Measurements from ENCODE around the gene EPHA3. TPM values are rescaled to one million over a fixed set of nuclear protein-coding genes. Genes with fewer than 3 reads are reported as not detected.

Gene EPHA3
- total and polyA plus RNA-seq, 7 donors = under 0.01 to 23.5 (median 13.3) TPM; not detected in 1

DNA sequence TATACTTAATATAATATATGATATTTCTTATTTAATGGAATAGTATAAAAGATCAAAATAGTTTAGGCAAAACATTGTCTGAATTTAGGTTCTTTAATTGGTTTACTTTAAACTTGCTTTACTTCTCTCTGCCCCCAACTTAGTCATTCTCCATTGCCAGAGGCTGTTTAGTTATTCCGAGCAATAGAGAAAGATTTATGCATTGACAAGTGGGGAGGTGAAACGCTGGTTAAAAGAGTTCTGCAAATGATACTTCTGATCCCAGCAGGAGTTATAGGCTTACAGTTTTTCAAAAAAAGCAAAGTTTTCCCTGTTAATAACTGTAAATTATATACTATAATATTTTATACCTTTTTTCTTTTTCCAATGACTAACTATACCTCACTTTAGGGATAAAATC is 145.4 kb downstream of the EPHA3 start:
- no peaks in the 10 kb centered on the region for H3K9me3 ChIP-seq
- no peaks in the 10 kb centered on the region for H3K27me3 ChIP-seq
- H3K4me1 ChIP-seq = peaks cover 0 to 5% (median 0%) of the 10 kb centered on the region in 4 donors
- WGBS, 2 donors = 38 to 41% methylated on average over 2 of the region's 2 CpGs
- no peak for DNase-seq
- H3K36me3 ChIP-seq = no peaks in the 10 kb centered on the region
- H3K4me3 ChIP-seq = no peak overlapping the region
- H3K27ac ChIP-seq = no peak overlapping the region
- intact Hi-C loops (cut with DNase I) = no loop called here
- TF ChIP-seq, protein P1, sequence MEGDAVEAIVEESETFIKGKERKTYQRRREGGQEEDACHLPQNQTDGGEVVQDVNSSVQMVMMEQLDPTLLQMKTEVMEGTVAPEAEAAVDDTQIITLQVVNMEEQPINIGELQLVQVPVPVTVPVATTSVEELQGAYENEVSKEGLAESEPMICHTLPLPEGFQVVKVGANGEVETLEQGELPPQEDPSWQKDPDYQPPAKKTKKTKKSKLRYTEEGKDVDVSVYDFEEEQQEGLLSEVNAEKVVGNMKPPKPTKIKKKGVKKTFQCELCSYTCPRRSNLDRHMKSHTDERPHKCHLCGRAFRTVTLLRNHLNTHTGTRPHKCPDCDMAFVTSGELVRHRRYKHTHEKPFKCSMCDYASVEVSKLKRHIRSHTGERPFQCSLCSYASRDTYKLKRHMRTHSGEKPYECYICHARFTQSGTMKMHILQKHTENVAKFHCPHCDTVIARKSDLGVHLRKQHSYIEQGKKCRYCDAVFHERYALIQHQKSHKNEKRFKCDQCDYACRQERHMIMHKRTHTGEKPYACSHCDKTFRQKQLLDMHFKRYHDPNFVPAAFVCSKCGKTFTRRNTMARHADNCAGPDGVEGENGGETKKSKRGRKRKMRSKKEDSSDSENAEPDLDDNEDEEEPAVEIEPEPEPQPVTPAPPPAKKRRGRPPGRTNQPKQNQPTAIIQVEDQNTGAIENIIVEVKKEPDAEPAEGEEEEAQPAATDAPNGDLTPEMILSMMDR (IDR thresholded peaks at IDR 0.05) = no peak
- no peak for TF ChIP-seq POLR2A (IDR thresholded peaks at IDR 0.05)
- no peak for TF ChIP-seq EP300 (IDR thresholded peaks at IDR 0.05)
- TF ChIP-seq POLR2AphosphoS5 (IDR thresholded peaks at IDR 0.05) = no peak

DNA sequence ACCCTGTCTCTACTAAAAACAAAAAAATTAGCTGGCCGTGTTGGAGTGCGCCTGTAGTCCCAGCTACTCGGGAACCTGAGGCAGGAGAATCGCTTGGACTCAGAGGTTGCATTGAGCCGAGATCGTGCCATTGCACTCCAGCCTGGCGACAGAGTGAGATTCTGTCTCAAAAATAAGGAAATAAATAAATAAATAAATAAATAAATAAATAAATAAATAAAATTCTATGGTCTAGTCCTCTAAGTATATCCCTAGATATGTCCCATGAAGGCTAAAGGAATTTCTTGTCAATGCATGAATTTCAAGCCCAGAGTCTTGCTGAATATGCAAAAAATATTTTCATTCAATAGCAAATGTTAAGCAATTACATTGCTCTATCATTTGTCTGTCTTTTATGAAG is 149.0 kb downstream of the EPHA3 start:
- no peaks in the 10 kb centered on the region for H3K27me3 ChIP-seq

DNA sequence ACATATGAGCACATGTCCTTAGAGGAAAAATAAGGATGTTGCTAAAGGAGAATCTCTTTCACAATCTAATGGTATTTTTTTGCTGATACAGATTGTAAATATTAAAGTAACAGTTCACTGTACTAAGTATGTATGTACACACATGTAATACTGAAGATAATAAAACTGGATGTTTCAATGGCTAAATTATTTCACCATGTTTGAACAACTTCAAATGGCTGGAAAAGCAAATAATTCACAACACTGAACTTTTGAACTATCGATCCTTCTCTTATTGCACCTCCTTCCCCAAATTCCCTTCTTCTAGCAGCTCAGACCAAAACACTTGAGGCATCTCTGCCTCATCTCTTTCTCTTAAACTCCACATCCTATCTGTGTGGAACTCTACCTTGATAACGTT is 149.5 kb downstream of the EPHA3 start:
- TF ChIP-seq EP300 (IDR thresholded peaks at IDR 0.05) (no peak), POLR2A (IDR thresholded peaks at IDR 0.05) (no peak)
- TF ChIP-seq, protein P1 (IDR thresholded peaks at IDR 0.05) = no peak
- 29 to 73% methylated on average over 2 of the region's 2 CpGs for WGBS, 2 donors
- no peaks in the 10 kb centered on the region for H3K27me3 ChIP-seq
- no peaks in the 10 kb centered on the region for H3K36me3 ChIP-seq
- DNase-seq = no peak
- peaks cover 0 to 5% (median 0%) of the 10 kb centered on the region in 4 donors for H3K4me1 ChIP-seq
- intact Hi-C loops (cut with DNase I) = no loop called here
- H3K27ac ChIP-seq = no peak overlapping the region
- no peaks in the 10 kb centered on the region for H3K9me3 ChIP-seq
- no peak overlapping the region for H3K4me3 ChIP-seq

More for the DNA sequence above, 149.0 kb downstream of the EPHA3 start:
- TF ChIP-seq POLR2A (IDR thresholded peaks at IDR 0.05) (no peak), POLR2AphosphoS5 (IDR thresholded peaks at IDR 0.05) (no peak), EP300 (IDR thresholded peaks at IDR 0.05) (no peak)
- TF ChIP-seq, protein P1 (IDR thresholded peaks at IDR 0.05) = no peak
- intact Hi-C loops (cut with DNase I) = no loop called here
- H3K4me3 ChIP-seq = no peak overlapping the region
- H3K27ac ChIP-seq = no peak overlapping the region
- peaks cover 0 to 5% (median 0%) of the 10 kb centered on the region in 4 donors for H3K4me1 ChIP-seq
- no peak for DNase-seq
- H3K9me3 ChIP-seq = no peaks in the 10 kb centered on the region
- no peaks in the 10 kb centered on the region for H3K36me3 ChIP-seq
- 89 to 90% methylated on average over 7 of the region's 7 CpGs for WGBS, 2 donors

DNA sequence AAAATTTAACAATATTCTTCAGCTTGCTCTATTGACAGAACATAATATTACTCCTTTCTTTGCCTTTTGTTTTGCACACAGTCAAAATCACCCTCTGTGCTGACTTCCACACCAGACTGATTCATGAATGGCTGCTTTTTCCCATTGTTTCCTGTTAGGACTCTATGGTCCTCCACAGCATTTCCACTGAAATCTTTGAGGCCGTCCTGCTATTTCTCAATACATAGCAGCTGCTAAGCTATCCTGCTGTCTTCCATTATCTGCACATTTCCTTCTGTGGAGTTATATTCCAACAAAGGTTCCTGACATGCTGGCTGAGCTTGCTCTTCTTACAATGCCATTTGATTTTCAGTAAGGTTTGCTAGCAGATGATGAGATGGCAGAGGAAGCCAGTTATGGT is 153.3 kb downstream of the EPHA3 start:
- Histone ChIP-seq H3K27ac (no peak overlapping the region), H3K4me3 (no peak overlapping the region), H3K36me3 (no peaks in the 10 kb centered on the region), H3K4me1 (no peaks in the 10 kb centered on the region), H3K27me3 (no peaks in the 10 kb centered on the region), H3K9me3 (no peaks in the 10 kb centered on the region)
- DNase-seq = no peak
- TF ChIP-seq, protein P1 (IDR thresholded peaks at IDR 0.05) = no peak
- WGBS, 2 donors = 74 to 78% methylated on average over 1 of the region's 1 CpG
- intact Hi-C loops (cut with DNase I) = no loop called here

DNA sequence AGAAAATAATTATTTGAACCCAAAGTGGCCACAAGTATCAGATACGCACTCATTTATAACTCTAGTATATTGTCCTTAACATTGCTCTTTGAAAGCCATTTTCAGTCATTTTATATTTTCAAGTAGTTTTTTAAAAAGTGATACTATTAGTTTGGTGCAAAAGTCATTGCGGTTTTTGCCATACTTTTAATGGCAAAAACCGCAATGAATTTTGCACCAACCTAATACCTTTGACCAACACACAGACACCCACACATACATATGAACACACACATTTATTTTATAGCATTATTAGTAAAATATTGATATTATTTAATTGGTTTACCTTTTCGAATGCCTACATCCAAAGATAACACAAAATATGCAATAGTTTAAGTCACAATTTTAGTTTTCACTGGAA is 154.3 kb downstream of the EPHA3 start:
- TF ChIP-seq POLR2AphosphoS5 (IDR thresholded peaks at IDR 0.05) = no peak
- TF ChIP-seq EP300 (IDR thresholded peaks at IDR 0.05) = no peak
- TF ChIP-seq, protein P1 (IDR thresholded peaks at IDR 0.05) = no peak
- TF ChIP-seq POLR2A (IDR thresholded peaks at IDR 0.05) = no peak
- Histone ChIP-seq H3K27ac (no peak overlapping the region), H3K4me3 (no peak overlapping the region), H3K9me3 (no peaks in the 10 kb centered on the region), H3K27me3 (no peaks in the 10 kb centered on the region), H3K36me3 (no peaks in the 10 kb centered on the region), H3K4me1 (no peaks in the 10 kb centered on the region)
- intact Hi-C loops (cut with DNase I) = no loop called here
- no peak for DNase-seq
- WGBS, 2 donors = 89 to 93% methylated on average over 4 of the region's 4 CpGs
